NOMO-1 (cell line): ENCODE results near the gene GPRIN1.
A peak's percentile ranks its signal among the peaks of the same experiment; 100 is the strongest.
"Not testable (repeated sequence)": the region's sequence is repeated elsewhere in the genome, so short reads cannot be mapped to it uniquely, and the experiment has no call there.

Experiments used
- DNase-seq, 2 experiments: peaks; one replicate each; lab custom pipeline; 2025; ENCODE audit not compliant: unreplicated experiment in 2 of 2; lab: John Stamatoyannopoulos, UW

GPRIN1 gene

DNA sequence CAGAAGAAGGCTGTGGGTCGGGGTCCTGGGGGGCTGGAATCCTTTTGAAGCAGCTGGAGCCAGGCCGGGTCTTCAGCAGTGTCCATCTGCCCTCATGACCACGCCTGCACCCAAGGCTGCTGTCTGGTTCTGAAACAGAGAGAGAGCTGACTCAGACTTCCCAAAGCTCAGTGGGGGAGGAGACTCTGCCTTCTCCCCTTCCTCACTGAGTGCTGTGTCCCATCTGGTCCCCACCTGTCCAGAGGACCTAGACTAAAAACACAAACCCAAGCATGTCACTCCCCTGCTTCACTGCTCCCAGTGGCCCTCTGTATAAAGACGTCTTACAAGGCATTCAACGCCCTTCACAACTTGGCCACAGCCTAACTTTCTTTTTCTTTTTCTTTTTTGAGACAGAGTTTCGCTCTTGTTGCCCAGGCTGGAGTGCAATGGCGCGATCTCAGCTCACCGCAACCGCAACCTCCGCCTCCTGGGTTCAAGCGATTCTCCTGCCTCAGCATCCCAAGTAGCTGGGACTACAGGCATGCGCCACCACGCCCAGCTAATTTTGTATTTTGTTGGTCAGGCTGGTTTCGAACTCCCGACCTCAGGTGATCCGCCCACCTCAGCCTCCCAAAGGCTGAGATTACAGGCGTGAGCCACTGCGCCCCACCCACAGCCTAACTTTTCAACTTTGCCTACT, 10.1 kb downstream of the GPRIN1 start:
- DNase-seq = not testable (repeated sequence)

DNA sequence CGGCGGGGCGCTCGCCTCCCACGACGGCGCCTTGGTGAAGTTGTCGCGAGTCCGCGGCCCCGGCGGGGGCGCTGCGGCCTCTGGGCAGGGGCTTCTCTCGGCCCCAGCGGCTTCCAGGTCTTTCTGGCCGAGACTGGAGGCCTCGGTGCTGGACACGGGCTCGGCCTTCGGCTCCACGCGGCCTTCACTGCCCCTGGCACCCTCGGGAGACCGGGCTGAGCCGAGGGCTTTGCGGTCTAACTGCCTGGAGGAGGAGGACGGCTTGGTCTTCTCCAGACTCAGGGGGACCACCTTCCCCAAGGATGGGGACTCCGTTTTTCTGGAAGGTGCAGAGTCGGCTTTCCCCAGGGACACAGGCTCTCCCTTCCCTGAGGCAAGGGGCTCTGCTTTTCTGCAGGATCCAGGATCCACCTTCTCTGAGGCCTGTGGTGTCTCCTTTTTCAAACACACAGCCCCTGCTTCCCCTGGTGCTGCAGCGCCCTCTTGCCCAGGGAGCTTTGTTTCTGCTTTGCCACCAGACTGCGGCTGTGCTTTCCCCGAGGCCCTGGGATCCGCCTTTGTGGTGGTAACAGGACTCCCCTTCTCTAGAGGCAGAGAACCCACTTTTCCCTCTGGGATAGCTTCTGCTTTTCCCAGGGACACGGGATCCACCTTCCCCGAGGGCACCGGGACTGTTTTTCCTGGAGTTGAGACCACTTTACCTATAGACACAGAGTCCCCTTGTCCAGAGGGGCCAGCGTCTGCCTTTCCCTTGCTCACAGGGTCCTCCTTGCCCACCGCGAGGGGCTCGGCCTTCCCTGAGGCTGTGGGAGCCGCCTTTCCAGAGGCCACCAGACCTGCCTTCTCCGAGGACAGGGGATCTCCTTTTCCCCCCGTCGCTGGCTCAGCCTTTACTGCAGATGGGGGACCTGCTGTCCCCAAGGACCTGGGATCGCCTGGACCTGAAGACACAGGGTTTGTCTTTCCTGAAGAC, 12.3 kb downstream of the GPRIN1 start:
- no peak for DNase-seq

DNA sequence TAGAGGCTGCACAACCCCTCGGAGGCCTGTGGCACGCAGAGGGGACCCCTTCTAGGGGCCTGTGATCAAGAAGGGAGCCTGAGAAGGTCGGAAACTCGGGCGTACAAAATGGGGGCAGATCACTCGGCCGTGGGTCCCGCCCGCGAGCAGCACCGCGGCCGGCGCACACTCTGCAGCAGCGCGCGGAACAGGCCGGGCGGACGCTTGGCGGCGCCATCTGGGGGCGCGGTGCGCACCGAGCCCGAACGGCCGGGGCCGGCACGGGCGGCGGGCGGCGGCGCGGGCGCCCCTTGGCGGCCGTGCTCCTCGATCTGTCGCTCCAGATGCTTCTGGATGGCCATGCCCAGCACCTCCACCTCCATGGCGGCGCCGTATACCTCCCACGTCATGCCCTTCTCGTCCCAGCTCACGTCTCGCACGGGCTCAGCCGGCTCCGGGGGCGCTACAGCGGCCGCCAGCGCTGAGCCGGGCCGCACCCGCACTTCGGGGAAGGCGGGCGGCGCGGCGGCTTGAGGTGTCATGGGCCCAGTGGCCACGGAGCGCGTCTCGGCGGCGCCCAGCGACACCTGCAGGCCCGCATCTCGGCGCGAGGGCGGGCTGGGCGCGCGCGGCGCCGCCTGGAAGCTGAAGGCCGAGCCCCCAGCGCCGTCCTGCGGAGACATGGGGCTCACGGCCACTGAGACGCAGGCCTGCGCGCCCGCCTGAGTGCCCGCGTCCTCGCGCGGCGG, 13.1 kb downstream of the GPRIN1 start:
- DNase-seq = peak in 1 of 2 experiments; percentile 38

DNA sequence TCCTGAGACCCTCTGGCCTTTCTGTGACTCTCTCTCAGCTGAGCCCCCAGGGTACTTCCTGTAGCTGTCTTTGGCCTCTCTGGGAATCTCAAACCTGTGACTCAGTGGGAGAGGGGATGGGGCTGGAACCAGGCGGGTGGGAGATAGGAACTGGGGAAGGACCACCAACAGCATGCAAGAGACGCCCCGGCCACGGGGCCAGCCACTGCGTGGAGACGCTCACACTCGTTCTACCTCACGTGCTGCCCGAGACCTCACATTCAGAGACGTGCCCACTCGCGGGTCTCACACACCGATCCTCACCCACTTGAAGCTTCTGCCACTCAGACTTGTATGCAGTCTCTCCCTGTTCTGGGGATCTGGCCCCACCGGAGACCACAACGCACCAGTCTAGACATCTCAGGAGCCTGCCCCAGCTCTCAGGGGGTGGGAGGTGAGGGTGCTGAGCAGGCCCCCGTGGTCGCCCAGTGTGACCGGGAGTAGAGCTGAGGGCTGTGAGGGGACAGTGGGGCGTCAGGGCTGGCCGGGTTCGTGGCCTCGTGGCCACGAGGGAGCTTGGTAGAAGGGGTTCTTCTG, 13.8 kb downstream of the GPRIN1 start:
- DNase-seq = no peak

DNA sequence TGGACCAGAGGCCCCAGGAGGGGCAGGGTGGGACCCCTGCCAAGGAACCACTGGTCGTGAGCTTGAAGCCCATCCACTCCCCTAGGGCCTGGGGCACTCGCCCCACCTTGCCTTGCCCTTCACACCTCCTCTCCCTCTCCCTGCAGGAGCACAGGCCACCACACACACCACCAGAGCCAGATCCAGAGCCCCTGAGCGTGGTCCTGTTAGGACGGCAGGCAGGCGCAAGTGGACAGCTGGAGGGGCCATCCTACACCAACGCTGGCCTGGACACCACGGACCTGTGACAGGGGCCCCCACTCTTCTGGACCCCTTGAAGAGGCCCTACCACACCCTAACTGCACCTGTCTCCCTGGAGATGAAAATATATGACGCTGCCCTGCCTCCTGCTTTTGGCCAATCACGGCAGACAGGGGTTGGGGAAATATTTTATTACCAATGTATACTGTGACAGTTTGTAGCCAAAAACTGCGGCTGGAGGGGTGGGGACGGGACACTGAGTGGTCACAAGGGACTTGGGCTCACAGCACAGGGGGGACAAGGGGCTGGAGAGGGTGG, 14.5 kb downstream of the GPRIN1 start:
- no peak for DNase-seq

DNA sequence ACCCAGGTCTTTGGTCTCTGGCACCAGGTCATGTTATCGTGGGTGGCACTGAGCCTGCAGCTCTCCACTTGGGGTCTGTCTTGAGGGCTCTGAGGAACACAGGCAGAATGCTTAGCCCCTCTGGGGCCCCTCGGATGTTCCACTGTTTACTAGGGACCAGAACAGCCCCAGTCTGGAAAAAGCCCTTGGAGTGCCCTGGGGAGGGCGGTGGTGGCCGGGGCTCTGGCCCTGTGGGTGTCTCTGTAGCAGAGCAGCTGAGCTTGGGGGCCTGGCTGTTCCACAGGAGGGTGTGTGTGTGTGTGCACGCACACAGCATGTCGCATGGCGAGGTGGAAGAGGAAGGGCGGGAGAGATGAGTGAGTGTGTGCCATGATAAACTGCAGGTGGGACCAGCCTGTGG, 15.4 kb downstream of the GPRIN1 start:
- DNase-seq = no peak

DNA sequence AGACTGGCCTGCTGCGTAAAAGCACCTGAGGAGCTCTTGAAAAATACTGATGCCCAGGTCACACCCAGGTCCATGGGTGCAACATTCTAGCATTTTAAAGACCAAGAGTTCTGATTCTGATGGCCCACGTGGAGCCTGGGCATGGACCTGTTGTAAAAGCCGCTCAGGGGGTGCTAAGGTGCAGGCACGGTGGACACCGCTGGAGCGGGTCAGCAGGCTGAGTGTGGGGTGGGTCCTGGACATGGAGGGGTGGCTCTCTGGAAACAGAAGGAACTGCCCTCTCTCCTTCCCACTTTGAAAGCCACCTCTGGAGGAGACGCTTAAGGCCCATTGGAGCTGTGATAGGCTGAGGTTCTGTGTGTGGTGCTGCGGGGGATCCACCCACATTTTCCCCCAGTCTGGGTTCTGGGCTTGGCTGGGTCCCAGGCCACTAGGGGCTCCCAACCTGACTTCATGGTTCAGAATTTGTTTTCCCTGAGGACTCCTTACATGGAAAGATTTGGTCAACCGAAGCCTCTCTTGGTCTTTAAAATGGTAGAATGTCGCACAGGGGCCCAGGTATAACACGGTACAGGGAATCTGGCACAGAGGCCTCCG, 16.6 kb downstream of the GPRIN1 start:
- DNase-seq = no peak

DNA sequence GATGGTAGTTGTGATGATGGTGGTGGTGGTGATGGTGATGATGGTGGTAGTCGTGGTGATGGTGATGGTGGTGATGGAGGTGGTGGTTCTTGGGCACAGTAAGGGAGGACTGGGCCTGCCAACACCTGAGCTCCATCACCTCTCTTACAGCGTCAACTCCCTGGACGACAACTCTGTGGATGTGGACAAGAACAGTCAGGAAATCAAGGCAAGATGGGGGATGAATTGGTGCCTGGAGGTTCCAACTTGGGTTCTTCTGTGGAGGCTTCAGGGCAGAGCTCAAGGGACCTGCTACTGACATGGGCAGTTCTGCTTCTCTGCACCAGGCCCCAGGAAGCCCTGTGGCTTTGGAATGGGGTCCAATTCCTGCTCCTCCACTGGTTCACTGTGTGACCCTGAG, 17.4 kb downstream of the GPRIN1 start:
- no peak for DNase-seq

DNA sequence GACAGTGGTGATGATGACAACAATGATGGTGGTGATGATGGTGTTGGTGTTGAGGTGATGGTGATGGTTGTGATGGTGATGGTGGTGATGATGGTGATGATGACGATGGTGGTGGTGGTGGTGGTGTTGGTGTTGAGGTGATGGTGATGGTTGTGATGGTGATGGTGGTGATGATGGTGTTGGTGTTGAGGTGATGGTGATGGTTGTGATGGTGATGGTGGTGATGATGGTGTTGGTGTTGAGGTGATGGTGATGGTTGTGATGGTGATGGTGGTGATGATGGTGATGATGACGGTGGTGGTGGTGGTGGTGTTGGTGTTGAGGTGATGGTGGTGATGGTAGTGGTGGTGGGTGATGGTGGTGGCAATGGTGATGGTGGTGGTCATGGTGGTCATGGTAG, 18.3 kb downstream of the GPRIN1 start:
- not testable (repeated sequence) for DNase-seq

DNA sequence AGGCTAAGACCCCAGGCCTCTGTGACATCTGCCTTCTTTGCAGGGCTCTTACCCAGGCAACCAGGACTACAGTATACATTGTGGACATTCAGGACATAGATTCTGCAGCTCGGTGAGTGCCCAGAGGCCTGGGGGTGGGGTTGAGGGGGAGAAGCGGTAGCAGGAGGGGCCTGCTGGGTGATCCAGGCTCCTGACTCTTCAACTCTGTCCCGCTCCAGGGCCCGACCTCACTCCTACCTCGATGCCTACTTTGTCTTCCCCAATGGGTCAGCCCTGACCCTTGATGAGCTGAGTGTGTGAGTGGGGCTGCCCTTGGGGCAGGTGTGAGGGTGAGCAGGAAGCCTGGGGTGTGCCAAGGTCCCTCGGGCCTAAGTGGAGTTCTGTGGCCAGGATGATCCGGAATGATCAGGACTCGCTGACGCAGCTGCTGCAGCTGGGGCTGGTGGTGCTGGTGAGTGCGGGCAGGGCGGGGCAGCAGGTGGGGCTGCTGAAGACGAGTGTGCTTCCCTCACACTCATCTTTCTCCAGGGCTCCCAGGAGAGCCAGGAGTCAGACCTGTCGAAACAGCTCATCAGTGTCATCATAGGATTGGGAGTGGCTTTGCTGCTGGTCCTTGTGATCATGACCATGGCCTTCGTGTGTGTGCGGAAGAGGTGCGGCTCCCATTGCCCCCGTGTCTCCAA, 19.8 kb downstream of the GPRIN1 start:
- no peak for DNase-seq

DNA sequence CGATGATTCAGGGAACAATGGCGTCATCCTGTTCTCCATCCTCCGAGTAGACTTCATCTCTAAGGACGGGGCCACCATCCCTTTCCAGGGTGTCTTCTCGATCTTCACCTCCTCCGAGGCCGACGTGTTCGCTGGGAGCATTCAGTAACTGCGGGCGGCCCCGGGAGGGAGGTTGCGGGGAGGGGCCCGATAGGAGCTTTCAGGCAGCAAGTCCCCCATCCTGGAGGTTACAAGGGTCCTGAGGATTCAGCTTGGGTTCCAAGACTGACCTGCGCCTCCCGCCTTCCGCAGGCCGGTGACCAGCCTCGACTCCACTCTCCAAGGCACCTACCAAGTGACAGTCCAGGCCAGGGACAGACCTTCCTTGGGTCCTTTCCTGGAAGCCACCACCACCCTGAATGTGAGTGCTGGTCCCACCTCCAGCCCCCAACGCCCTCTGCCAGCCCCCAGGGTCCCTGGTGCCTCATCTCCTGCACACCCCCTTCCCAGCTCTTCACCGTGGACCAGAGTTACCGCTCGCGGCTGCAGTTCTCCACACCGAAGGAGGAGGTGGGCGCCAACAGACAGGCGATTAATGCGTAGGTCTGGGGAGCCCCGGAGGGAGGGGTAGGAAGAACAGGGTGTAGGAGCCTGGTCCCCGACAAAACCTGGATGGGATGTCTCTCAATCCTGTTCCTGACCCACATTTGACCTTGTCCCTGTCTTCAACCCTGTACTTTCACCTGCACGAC, 20.8 kb downstream of the GPRIN1 start:
- no peak for DNase-seq

DNA sequence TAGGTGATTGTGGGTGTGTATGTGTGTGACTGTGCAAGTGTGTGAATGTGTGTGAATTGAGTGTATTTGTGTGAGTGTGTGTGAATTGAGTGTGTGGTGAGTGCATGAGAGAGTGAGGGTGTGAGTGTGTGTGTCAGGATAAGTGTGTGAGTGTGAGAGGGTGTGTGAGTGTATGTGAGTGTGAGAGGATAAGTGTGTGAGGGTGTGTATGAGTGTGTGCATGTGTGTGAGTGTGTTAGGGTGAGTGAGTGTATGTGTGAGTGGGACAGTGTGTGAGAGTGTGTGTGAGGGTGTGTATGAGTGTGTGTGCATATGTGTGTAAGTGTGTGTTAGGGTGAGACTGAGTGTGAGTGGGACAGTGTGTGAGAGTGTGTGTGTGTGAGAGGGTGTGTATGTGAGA, 21.7 kb downstream of the GPRIN1 start:
- DNase-seq = no peak

DNA sequence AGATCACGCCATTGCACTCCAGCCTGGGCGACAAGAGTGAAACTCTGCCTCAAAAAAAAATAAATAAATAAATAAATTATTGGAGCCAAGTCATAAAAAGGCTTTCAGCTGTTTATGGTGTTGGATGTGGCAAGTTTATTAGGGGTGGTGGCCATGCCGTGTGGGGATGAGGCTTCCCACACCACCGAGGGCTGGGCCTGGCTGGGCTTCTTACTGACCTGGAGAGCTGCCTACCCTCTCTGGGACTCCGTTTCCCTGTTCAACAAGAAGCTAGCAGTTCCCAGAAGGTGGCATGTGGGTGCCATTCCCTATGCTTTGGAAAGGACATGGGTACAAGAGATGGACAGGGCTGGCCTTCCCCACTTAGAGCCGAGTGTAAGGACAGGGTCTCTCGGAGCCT, 22.6 kb downstream of the GPRIN1 start:
- DNase-seq = no peak

DNA sequence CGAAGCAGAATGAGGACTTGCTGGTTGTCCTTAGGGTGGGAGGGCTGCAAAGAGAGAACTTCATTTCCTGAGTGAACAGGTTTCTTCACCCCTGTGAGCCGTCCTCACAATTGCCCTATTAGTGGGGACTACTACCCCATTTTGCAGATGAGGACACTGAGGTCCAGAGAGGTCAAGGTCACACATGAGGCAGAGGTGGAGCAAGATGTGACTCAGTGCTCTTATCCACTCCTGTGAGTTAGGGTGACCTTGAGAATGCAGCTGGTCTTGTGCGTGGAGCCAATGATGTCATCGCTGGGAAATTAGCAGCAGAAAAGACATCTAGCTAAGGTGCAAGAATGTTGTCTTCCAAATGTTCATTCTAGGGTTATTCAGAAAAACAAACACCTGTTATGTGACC, 26.9 kb downstream of the GPRIN1 start:
- DNase-seq = no peak

DNA sequence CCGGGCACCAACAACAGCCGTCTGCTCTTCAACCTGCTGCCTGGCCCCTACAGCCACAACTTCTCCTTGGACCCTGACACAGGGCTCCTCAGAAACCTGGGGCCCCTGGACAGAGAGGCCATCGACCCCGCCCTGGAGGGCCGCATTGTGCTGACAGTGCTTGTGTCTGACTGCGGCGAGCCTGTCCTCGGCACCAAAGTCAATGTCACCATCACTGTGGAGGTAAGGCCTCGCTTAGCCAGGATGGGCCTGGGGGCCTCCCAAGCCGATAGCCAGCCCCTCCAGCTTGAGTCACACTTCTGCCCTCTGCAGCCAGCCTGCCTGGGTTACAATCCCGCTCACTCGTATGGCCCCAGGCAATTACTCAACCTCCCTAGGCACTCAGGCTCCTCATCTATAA, 28.6 kb downstream of the GPRIN1 start:
- no peak for DNase-seq

DNA sequence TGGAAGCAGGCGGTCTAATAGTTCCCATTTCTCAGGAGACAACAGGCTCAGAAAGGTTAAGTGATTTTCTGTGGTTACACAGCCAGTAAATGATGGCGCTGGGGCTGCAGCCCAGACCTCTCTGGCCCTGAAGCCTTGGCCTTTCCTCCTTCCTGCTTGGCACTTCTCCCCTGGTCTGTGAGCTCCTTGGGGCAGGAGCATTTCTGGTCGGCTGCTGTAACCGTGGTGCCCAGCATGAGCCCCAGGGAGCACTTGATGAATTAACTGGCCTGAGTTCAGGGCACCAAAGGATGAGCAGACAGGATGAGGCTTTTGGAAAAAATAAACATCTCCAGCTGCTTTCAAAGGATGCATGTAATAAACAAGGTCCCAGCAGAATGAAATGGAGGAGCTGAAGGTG, 30.6 kb downstream of the GPRIN1 start:
- no peak for DNase-seq

DNA sequence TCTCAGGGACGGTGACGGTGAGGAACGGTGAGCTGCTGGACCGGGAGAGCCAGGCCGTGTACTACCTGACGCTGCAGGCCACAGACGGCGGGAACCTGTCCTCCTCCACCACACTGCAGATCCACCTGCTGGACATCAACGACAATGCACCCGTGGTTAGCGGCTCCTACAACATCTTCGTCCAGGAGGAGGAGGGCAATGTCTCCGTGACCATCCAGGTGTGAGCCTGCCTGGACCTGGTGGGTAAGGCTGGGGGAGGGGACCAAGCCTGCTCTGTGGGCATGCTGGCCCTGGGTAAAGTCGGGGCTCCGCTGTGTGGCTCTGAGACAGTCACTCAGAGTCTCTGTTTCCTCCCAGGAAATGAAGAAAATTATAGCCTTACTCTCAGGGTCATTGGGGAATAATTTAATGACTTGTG, 31.6 kb downstream of the GPRIN1 start:
- DNase-seq = no peak

DNA sequence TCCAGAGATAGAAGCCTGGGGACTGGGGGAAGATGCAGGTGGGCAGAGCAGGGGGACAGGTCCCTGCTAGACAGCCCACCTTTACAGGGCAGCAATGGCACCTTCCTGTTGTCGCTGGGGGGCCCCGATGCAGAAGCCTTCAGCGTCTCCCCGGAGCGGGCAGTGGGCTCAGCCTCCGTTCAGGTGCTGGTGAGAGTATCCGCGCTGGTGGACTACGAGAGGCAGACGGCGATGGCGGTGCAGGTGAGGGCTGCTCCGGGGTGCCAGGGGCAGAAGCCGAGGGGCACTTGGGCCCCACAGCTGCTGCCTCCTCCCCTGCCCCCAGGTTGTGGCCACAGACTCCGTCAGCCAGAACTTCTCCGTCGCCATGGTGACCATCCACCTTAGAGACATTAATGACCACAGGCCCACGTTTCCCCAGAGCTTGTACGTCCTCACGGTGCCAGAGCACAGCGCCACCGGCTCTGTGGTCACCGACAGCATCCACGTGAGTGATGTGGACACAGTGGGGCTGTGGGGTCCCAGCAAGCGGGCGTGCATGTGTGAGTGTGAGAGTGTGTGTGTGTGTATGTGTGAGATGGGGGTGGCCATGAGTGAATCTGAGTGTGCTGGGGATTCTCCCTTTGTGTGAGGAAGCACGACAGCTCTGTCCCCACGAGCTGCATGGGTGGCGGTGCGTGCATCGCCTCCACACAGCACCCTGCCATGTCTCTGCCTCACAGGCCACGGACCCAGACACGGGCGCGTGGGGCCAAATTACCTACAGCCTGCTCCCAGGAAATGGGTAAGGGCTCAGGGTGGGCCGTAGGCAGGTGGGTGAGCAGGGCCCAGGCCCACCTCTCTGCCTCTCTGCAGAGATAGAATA, 32.4 kb downstream of the GPRIN1 start:
- DNase-seq = no peak
